NCI-H2196 (cell line): ENCODE results near the gene VWF.
"Not testable (repeated sequence)": the region's sequence is repeated elsewhere in the genome, so short reads cannot be mapped to it uniquely, and the experiment has no call there.

Experiments used
- DNase-seq: peaks from one replicate; lab custom pipeline; 2025; ENCODE audit not compliant: unreplicated experiment; lab: John Stamatoyannopoulos, UW

Gene VWF

DNA sequence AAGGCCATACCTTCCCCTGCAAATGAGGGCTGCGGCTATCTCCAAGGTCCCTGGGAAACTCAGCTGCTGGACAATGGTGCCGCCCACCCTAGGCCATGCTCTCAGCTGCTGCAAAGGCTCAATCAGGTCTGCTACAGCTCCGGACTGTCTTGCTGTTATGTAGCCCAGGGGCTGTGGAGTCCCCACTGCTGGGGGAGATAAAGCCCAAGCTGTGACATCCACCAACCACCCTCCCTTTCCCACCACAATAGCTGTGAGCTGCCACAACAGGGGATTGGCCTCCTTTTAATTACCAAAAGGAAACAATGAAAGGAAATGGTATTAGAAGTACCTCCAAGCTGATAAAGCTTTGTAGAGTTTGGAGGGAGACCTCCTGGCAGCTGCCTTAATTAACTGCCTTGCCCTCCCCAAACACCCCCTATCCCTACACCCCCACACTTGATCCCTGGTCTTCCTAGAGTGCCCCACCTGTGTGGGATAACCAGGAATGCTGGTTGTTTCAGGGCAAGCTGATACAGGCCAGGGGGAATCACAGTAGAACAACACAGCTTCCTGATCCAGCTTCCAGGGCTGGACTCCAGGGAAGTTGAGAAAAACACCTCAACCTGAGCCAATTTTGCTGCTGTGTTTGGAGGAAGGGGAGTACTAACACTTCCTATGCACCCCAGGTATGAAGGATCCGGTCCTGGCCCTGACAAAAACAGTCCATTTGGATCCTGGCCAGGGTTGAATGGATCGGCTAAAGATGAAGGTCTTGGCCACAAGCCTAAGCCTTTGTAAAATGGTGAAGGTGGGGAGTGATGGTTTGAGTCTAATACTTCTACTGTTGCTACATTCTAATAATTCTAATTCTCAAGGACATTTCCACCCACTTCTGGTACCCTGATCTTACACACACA, at the start of gene VWF:
Gene VWF (minus strand): TSS at position 260 of the 899 bp plus-strand sequence. CDS start 1,474 bp downstream, outside the sequence.
- DNase-seq = no peak

DNA sequence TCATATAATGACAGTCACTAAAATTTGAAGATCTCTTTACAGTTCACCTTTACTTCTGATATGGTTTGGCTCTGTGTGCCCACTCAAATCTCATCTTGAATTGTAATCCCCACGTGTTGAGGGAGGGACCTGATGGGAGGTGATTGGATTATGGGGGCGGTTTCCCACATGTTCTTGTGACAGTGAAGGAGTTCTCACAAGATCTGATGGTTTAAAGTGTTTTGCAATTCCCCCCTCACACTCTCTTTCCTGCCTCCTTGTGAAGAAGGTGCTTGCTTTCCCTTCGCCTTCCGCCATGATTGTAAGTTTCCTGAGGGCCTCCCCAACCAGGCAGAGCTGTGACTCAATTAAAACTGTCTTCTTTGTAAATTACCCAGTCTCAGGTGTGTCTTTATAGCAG, 48.4 kb upstream of the VWF start:
- DNase-seq = no peak

DNA sequence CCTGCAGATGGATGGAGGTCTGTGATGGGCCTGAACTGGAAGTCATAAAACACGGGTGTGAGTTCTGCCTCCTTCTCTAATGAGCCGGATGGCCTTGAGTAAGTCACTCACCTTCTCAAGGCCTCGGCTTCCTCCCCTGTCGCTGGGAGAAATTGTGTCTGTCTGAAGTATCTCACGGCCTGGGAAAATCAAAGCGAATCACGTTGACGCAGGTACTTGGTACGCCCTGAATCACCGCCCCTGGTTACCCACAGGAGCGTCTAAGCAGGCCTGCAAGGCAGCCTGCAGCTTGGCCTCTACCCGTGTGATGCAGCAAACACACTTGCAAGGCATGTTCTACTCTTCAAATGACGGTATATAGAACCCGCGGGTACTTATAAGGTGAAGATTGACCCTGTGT, 47.6 kb upstream of the VWF start:
- DNase-seq = no peak

DNA sequence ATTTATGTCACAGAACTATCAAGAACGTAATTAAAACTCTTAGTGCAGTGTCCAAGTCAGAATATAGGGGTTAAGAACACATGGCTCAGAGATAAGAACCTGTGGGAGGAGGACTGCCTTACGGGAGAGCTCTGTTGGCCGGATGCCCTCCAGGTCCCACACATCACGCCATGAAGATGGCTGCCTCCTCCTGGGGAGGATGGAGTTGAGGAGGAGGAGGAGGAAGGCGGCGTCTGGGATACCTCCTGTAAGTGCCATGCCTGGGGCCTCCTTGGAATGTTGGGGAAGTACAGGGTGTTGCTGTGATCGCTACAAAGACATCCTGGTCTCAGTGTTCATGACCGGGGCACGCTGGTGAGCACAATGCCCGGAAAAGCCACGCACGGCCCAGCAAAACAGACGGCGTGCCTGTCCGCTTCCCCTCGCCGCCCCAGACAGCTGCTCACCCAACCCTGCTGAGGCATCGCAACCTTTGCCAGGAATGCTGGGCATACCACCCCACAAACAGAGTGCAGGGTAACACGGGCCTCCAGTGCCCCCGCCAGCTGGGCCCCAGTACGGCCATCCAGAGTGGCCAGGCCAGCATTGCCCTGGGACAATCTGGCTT, 47.0 kb upstream of the VWF start:
- no peak for DNase-seq

DNA sequence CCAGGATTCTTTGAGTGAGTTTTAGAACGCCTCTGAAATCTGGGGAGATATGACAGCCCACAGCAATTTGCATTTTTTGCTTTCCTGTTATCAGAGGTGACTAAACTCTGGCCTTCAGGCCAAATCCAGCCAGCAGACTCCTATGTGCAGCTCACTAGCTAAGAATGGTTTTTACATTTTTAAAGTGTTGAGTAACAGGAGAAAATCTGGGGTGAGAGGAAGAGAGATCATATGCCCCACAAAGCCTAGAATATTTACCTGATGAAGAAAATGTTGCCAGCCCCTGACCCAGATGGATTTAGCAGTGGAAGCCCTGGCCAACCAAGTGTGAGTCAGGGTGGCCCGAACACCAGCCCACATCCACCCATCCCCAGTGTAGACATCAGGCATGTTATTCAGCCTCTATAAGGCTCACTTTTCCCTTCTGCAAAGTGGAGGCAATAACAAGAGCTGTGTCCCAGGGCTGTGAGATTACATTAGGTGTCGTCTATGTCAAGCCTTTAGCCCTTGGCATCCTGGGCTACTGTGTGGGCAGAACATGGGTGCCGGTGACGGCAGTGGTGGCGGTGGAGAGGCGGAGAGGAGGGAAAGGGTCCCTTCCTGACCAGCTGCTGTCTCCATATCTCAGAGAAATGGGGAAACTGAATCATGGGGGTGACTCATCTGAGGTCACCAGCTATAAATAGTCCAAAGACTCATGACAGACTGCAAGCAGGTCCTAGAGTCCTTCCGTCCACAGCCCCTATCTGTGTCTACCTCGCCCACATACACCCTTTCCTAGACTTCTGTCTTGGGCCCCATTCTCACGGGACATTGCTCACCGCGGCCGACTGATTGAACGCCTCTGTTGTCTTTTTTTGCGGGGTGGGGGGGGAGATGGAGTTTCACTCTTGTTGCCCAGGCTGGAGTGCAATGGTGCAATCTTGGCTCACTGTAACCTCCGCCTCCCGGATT, 43.1 kb upstream of the VWF start:
- DNase-seq = no peak

DNA sequence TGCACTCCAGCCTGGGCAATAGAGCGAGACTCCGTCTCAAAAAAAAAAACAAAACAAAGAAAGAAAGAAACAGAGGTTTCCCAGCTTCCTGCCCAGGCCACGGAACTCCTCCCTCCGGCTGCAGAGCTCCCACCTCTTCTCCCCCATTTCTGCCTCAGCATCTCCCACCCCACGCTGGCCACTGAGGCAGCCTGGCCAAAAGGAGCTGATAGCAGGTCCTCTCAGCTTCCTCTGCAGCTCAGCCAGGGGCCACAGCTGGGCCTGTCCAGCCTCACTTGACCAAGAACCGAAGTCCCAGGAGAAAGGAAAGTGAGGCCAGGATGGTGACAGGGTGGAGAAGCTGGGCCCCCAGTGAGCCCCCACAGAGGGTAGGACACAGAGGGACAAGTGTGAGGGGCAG, 42.3 kb upstream of the VWF start:
- DNase-seq = no peak

DNA sequence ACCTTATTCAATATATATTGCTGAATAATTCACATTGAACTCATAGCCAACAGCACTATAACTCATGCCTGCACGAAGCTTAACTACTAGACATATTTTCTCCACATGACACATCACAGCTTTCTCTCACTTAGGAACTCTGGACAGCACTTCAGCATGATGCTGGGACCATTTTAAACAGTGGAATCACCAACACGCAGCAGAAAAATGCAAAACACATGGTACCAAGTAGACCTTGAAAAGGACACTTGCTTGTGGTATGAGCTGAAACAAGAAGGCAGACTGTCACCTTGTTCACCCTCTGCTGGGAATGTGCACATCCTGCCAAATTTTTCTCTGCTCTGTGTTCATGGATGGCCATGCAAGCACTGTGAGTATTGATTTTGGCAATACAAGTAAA, 40.9 kb upstream of the VWF start:
- no peak for DNase-seq

DNA sequence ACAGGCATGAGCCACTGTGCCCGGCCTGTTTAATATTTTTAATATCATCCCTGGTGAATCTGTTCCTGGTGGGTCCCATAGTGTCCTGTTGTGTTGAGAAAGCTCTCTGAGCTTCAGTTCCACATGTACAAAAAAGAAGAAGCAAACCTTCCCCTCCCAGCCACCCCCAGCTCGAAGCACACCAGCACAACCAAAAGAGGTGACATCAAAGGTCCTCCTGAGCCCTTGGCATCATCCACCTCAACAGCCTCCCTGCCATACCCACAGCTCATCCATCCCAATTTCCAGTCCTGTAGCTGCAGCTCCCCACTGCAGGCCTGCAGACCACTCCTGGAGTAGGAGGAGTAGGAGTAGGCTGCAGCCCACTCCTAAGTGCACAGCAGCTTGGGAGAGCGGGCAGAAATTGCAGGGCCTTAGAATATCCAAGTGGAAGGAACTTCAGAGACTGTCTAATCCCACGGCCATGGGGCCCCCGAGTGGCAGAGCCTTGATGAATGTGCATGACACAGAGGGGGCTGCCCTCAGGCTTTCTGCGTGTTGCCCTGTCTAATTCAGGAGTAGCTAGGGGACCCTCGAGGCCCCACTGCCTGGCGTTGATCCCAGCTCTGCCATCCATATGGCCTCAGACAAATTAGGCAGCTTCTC, 39.1 kb upstream of the VWF start:
- no peak for DNase-seq

DNA sequence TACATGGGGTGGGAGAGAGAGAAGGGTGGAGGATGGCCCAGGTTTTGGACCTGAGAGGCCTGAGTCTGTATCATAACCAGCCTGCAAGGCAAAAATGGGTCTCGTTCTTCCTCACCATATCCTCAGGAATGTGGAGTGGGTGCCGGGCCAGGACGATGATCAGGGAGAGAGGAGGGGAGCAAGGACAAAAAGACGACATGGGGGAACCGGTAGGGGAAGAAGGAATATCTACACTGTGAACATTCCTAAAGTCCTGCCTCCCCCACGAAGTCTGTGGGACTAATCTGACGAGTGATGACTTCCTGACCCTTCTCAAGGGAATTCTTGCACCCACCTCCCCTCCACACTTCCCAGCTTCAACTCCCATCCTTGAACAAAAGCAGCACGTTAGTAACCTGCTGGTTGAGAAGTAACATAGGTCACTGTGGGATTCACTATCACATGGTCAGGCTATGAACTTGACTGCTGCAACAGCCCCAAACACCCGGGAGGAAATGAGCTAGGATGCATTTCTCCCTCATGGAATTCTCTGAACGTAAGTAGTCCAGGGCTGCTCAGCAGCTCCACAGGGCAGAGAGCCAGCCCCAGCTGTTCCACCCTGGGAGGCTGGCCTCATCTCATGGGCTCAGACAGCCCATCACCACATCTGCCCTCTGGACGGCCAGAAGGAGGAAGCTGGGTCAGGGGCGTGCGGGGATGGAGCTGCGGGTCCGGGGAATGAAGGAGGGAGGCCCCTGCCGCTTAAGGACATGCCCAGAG, 36.8 kb upstream of the VWF start:
- DNase-seq = no peak

DNA sequence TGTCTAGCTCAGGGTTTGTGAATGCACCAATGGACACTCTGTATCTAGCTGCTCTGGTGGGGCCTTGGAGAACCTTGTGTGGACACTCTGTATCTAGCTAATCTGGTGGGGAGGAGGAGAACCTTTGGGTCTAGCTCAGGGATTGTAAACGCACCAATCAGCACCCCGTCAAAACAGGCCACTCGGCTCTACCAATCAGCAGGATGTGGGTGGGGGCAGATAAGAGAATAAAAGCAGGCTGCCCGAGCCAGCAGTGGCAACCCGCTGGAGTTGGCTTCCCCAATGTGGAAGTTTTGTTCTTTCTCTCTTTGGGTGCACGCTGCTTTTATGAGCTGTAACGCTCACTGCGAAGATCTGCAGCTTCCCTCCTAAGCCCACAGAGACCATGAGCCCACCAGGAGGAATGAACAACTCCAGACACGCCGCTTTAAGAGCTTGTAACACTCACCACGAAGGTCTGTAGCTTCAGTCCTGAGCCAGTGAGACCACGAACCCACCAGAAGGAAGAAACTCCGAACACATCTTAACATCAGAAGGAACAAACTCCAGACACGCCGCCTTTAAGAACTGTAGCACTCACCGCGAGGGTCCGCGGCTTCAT, 35.7 kb upstream of the VWF start:
- DNase-seq = not testable (repeated sequence)

DNA sequence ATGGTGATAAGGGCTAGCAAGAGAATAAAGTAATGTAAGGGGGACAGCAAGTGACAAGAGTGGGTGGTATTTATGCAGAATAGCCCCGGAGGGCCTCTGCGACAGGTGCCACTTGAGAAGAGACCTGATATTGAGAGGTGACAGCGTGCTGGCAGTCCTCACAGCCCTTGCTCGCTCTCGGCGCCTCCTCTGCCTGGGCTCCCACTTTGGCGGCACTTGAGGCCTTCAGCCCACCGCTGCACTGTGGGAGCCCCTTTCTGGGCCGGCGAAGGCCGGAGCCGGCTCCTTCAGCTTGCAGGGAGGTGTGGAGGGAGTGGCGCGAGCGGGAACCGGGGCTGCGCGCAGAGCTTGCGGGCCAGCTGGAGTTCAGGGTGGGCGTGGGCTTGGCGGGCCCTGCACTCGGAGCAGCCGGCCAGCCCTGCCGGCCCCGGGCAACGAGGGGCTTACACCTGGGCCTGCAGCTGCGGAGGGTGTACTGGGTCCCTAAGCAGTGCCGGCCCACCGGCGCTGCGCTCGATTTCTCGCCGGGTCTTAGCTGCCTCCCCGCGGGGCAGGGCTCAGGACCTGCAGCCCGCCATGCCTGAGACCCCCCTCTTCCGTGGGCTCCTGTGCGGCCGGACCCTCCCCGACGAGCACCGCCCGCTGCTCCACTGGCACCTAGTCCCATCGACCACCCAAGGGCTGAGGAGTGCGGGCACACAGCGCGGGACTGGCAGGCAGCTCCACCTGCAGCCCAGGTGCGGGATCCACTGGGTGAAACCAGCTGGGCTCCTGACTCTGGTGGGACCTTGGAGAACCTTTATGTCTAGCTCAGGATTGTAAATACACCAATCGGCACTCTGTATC, 34.9 kb upstream of the VWF start:
- not testable (repeated sequence) for DNase-seq

DNA sequence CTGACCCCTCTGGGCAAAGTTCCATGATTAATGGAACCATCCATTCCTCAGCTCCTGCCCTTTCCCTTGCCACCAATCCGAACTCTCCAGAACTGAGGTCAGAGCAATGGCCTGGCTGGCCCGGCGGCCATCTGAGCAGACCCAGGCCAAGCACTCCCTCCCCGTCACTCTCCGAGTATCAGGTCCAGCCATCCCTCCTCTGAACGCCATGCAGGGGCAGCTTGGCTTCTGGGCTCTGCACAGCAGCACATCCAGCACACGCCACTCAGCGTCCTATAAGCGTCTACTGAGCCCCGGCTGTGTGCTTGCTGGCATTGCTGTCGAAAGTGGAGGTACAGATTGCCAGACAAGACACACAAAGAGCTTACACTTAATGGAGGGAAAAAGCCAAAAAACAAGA, 34.3 kb upstream of the VWF start:
- no peak for DNase-seq

DNA sequence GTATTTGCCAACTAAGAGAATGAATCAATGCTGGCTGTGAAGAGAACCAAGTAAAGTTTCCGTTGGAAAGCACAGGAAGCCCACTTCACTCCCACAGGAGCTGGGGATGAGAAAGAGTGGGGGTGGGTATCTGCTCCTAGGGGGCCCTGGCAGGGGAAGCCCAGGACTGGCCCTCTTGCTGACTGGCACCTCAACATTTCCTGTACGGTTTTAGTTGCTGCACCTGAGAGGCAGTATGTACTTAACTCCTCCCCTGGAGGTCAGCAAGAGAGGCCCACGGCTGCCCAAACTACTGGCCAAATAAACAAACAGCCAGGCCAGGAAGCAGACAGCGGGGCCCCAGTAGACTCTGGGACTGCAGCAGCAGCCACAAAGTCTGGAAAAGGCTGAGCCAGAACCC, 33.8 kb upstream of the VWF start:
- no peak for DNase-seq

DNA sequence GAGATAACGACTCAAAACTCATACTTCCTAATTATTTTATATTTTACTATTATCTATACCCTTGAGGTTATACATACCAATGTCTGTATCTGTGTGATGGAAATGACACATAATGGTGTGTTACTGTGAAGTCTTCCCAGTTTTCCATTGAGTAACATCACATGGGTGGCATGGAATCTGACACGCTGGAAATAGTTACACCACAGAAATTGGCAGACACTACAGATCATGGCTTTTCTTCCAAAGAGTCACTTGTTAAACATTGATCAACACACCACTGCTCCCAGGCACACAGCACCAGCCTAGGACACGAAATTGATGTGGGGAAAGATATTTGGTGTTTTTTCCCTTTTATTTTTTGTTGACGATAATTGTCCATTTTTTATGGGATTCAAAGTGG, 33.0 kb upstream of the VWF start:
- no peak for DNase-seq

DNA sequence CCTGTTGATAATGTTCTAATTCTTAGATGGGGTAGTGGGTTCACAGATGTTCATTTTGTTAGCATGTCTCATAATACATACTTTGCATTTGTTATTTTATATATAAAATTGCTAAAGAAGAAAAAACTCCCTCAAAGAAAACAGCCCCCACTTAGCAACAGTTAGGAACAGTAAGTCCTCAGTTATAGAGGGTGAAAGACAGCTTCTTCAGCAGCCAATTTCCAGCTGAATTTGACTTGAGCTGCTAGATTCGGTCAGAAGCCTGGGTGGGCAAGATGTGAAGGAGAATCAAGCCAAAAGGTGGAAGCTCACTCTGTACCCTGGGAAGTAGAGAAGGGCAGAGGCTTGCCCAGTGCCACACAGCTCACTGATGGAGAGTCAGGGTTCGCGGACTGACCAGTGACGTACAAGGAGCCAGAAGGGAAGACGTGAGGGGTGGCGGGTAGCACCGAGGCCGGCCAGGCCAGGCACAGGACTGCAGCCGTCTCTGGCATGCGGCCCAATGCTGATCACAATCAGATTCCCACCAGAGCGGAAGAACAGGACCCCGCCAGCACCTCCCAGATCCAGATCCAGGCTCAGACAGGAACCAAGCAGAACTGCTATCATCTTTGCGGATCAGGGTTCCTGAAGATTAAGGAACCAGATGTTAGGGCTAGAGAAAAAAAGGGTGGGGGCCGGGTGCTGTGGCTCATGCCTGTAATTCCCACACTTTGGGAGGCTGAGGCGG, 30.4 kb upstream of the VWF start:
- DNase-seq = no peak

DNA sequence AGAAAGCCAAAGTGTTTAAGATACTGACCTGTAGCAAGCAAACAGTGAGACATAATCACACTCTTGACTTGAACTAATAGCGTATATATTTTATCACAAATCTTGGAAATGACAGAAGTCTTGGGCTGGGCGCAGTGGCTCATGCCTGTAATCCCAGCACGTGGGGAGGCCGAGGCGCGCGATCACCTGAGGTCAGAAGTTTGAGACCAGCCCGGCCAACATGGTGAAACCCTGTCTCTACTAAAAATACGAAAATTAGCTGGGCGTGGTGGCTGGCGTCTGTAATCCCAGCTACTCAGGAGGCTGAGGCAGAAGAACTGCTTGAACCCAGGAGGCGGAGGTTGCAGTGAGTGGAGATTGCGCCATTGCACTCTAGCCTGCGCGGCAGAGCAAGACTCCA, 24.3 kb upstream of the VWF start:
- DNase-seq = not testable (repeated sequence)

DNA sequence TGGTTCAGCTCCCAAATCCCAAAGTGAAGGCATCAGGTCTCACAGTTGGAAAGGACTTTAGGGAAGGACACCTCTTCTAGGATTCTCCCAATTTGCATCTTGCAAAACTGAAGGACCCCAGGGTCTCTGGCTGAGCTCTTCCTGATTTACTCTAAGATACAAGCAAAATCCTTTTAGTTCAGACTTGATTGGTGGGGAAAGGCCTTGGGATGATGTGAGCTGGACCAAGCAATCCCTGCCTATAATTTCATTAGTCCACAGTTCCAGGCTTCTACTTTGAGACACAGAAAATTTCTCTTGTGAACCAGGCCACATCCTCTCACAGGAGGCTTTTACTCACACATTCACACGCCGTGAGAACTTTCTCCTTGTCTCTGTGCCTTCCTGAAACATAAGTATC, 23.6 kb upstream of the VWF start:
- DNase-seq = no peak

DNA sequence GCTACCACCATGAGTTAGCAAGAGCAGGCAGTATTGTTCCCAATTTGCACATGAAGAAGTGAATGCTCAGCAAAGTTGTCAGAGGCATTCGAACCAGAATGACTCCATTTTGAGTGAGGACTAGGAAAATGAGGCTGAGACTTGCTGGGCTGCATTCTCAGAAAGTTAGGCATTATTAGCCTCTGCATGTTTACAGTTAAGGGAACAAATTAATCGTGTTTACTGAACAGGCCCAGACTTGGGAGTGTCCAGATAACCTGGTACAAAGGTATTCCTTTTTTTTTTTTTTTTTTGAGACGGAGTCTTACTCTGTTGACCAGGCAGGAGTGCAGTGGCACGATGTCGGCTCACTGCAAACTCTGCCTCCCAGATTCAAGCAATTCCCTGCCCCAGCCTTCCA, 22.5 kb upstream of the VWF start:
- DNase-seq = no peak
